ENCODE results near the gene TMEM81.

The TMEM81 gene

GRCh38 chr1:205059660-205060059 lies 24.6 kb downstream of the TMEM81 start:
- no peak for DNase-seq (ENCODE audit: low read depth in 2 of 2)

DNA sequence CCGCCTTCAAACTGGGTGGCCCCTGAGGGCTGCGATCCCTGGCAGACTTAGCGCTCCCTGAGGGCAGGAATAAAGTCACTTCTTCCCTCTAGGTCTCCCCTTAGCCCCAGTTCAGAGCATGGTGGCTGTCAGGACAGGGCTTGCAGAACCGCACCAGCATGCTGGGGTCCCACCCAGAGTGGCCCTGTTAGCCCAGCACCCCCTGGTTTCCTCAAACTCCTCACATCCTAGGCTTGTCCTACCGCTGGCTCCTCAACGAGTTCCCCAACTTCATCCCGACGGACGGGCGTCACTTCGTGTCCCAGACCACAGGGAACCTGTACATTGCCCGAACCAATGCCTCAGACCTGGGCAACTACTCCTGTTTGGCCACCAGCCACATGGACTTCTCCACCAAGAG lies 25.4 kb downstream of the TMEM81 start:
- no peak for DNase-seq (ENCODE audit: low read depth in 2 of 2)

DNA sequence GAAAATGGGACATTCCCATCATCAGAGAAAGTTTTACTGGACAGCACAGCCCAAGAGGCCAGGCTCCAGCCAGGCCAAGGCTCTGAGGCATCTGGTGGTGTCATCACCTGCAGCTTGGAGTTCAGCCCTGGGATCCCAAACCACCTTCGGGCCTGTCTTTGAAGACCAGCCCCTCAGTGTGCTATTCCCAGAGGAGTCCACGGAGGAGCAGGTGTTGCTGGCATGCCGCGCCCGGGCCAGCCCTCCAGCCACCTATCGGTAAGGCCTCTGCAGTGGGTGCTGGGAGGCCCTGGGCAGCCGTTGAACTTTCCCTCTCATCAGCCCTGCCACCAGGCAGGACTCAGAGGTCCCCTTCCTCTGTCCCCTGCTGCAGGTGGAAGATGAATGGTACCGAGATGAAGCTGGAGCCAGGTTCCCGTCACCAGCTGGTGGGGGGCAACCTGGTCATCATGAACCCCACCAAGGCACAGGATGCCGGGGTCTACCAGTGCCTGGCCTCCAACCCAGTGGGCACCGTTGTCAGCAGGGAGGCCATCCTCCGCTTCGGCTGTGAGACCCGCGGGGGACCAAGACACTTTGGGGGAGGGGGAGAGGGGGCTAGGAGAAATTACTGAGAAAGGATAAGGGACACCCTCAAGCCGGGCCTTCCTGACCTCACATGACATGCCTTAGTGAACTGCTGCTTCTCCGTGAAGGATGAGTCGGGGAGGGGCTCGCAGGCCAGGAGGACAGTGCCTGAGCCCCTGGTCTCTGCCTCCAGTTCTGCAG lies 26.3 kb downstream of the TMEM81 start:
- no peak for DNase-seq (ENCODE audit: low read depth in 2 of 2)

GRCh38 chr1:205056956-205057568 lies 27.2 kb downstream of the TMEM81 start:
- no peak for DNase-seq (ENCODE audit: low read depth in 2 of 2)

GRCh38 chr1:205056188-205056611 lies 28.1 kb downstream of the TMEM81 start:
- DNase-seq (ENCODE audit: low read depth in 2 of 2) = no peak

DNA sequence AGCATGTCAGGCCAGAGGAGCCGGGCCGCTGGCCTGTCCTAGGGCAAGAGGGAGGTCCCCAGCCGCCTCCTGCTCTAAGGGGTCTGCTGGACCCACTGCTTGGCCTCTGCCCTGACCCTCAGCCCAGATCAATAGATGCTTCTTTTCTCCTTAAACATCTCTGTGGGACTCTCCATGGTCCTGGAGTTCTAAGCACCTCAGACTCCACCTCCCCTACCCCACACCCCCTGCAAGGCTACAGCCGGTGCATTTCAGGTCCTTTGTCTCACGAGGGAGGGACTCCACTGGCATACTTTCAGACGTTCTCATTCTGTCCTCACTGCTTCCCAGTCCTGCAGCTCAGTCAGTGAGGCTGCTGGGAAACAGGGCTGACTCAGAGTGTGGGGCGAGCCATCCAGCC lies 30.2 kb downstream of the TMEM81 start:
- no peak for DNase-seq (ENCODE audit: low read depth in 2 of 2)

- no peak for DNase-seq (ENCODE audit: low read depth in 2 of 2)
Measured at GRCh38 chr1:205053296-205053695, 31.0 kb downstream of the TMEM81 start.

DNA sequence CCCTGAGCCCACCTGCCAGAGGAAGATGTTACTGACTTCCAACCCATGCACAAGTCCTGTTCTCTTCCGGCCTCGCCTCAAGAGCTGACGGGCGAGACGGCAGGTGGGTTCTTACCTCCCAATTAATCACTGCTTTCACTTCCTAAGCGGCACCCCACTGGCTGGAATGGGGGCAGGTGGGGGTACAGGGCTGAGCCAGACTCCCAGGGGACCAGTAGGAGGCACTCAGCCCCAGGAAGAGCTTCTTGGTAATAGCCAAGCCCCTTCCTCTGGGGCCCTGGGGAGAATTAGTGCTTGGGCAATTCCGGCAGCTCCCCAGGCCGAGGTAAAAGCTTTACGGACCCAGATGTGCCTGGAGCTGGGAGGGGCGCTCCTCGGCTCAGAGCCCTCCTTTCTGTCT lies 31.6 kb downstream of the TMEM81 start:
- DNase-seq (ENCODE audit: low read depth in 2 of 2) = no peak

DNA sequence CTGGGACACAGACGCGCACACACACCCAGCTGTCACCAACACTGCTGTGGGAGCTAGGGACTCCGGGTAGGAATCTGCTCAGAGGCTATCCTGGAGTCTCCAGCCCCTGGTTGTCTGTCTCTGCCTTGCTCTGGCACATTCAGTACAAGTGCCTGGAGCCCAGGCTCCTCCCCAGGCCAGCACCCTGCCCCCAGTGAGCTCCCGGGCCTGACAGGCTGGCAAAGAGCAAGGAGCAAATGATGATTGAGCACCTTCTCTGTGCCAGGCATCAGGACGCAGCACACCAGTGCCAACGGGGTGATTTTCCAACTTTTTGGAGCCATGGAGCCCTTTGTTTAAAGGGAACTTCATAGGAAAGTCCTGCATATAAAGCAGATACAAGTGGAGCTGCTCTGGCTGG lies 34.8 kb downstream of the TMEM81 start:
- DNase-seq (ENCODE audit: low read depth in 2 of 2) = no peak

DNA sequence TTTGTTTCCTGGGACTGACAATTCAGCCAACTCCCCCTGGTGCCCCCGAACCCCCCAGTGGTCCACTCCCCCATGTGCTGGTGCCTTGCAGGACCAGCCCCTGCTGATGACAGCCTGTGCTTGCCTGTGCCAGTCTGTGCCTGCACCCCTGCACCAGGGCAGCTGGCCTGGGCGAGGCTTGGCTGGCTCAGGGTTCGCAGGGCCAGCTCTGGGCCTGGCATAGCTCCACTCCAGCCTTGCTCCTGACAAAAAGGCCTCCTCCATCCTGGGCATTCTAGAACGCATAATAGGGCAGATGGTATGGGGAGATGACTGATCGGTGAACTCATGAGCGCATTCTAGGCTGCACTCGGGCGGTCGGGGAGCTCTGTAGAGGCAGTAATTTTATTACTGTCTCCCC lies 35.9 kb downstream of the TMEM81 start:
- DNase-seq (ENCODE audit: low read depth in 2 of 2) = no peak

DNA sequence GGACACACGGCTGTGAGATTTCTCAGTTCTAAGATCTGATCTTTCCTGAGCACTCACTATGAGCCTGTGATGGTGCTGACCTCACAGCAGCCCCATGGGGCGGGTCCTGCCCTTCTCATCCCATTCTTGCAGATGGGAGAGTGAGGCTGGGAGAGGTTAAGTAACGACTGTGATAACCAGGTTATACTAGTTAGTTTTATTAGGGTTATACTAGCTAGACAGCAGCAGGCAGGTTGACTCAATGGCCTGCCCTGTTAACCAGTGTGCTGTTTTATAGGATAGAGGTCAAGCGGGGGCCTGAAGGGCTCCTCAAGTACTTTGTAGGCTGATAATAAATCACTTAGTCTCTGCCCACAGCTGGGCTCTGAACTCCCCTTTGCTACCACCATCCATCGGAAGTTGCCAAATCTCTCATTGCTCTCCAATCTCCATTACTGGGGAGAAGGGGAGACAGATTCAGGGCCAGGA lies 36.5 kb downstream of the TMEM81 start:
- DNase-seq (ENCODE audit: low read depth in 2 of 2) = no peak

- no peak for DNase-seq (ENCODE audit: low read depth in 2 of 2)
Measured at GRCh38 chr1:205046870-205047269, 37.4 kb downstream of the TMEM81 start.

DNA sequence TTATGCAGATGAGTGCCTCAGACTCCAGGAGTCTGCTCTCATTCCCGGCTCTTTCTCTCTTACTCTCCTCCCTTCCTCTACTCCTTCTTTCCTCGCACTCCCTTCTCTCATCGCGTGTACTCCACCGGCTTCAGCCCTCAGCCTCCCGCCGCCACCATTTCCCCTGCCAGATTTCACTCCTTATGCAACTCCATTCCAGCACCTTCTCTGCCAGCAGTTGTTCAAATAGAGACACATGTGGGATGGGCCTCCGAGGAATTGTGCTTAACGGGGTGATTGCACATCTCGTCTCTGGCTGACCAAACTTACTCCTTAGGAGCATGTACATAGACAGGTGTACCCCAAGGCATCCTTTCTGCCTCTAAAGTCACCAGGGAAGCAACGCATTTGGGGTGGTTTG lies 39.1 kb downstream of the TMEM81 start:
- no peak for DNase-seq (ENCODE audit: low read depth in 2 of 2)

DNA sequence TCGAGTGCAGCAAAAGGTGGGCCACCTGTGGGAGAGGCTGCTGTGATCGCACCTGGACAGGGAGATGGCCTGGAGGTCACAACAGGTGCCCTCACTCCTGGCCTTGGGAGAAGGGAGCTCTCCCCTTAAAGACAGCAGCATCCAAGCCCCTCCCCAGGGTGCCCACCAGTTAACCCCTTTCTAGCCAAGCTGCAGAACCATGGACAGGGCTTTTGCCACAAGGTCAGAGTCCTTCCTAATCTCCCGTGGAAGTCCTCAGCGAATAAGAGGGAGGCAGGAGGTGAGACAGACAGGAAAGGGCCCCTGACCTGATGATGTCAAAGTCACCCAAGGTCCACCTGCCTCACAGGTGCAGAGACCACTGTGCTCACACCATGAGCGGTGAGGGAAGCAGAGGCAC lies 39.5 kb downstream of the TMEM81 start:
- no peak for DNase-seq (ENCODE audit: low read depth in 2 of 2)

DNA sequence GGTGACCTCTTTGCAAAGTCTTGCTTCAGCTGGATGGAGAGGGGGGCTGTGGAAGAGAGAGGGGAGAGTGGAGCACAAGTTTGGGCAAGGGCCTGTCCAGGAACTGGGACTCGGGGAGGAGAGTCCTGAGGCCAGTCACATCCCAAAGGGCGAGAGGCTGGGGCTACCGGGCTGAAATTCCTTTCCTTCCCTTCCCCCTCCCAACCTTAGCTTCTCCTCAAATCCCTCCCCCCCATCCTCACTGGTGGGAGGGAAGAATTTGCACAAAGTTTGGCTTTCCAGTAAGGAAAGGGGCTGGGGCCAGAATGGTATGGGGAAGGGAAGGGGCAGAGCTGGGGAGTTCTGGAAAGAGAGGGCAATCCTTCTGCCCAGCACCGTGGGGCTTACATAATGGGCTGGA lies 40.4 kb downstream of the TMEM81 start:
- DNase-seq (ENCODE audit: low read depth in 2 of 2) = no peak

- no peak for DNase-seq (ENCODE audit: low read depth in 2 of 2)
Measured at GRCh38 chr1:205042911-205043806, 41.1 kb downstream of the TMEM81 start, which contains the start of gene CNTN2. Gene CNTN2 (plus strand): TSS chr1:205043212. CDS start chr1:205053186, 9,974 bp downstream.

DNA sequence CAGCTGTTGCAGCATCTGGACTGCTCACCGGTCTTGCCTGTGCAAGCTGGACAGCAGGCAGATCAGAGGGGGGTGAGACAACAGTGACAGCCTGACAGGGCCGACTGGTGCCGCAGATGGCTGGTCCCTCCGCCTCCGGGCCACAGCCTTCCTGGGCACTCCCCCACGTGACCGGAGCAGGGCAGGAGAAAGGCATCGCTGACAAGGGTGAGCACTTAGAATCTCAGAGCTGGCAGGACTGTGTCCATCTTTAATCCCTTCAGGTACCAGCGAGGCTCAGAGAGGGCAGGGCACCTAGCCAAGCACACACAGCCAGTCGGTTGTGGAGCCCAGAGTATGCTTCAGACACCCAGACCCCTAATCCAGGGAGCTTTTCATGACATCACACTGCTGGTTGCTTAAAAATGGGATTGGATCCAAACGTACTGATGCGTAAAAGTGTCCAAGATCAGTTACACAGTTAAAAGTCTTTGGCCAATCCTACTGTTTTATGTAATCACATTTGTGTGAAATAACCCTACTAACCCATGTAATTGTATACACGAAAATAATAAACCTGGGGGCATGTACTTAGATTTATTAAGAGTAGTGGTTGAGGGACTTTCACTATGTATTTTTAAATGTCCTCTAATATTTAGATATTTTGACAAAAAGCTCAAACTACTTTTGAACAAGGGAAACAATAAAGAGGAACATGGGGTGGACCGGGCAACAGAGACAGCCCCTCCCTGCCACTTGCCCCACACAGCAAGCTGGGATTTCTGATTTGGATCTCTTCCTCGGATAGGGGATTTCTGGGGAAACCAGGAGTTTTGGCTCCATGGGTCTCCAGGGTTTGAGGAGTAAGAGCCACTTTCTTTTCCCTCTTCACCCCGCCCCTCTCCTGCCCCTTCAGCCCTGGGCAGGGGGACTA lies 42.0 kb downstream of the TMEM81 start:
- no peak for DNase-seq (ENCODE audit: low read depth in 2 of 2)

- no peak for DNase-seq (ENCODE audit: low read depth in 2 of 2)
Measured at GRCh38 chr1:205041001-205041715, 43.1 kb downstream of the TMEM81 start.

DNA sequence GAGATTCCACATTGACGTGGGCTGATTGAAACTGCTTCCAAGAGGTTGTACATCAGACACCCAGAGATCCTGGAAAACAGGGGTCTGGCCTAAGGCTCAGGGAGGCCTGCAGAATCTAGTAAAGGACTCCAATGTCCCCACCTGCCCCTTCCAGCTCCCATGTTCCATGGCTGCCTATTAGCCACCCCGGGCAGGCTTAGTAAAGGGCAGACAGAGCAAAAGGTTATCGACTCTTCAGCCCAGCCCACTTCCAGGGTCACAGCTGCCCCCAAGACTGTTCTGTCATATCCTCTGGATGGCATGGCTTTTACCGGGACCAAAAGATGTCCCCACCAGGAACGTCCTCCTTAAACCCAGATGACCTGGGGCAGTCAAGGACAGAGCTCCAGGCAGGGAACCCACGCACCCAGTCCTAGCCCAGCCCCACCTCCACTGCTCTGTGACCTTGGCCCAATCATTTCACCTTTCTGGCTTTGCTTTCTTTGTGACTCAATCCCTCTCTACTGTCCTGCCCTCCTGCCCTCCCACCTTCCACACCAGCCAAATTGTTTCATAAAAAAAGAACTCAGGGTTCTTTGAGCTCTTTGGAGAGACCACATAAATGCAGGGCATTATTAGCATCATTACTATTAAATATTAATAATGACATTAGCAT lies 46.0 kb downstream of the TMEM81 start:
- no peak for DNase-seq (ENCODE audit: low read depth in 2 of 2)

DNA sequence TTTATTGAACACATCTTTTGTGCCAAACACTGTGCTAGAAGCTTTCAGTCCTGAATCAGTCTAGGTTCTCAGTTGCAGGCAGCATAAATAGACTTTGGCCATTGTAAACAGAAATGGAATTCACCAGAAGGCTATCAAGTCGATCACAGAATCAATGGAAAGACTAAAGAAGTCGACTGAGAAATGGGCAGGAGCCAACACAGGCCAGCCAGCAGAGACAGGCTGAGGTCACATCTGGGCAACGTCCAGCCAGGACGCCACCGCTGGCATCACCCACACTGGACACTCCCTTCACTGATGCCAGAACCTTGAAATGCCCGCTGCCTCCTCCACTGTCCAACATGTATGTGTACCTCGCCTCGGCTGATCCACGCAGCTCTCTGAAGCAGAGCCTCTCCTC lies 46.7 kb downstream of the TMEM81 start:
- no peak for DNase-seq (ENCODE audit: low read depth in 2 of 2)

Data from stimulated activated CD8-positive, alpha-beta memory T cell treated with anti-CD3 and anti-CD28 coated beads, Interleukin-7, amount 100 ng/mL, for 1 hour (primary cell).